Kidney (tissue), 14 donors: ENCODE data around the gene DLG5. TPM values are rescaled to one million over a fixed set of nuclear protein-coding genes. Genes with fewer than 3 reads are reported as not detected.

Experiments used
- DNase-seq, 5 donors: peaks; one replicate each; pipeline ENCODE4 v3.0.0-alpha.2; 2013 to 2020
- FAIRE-seq: peaks from 2 replicates; lab custom pipeline; 2012; peaks lifted over from hg19 to GRCh38; lab: Jason Lieb, UNC
- H3K27ac ChIP-seq, 2 donors: one replicate each; pipeline ENCODE4 v1.7.0; 2013; ENCODE audit warnings: low read depth in 2 of 2, low read length in 2 of 2, inconsistent platforms in 1 of 2
- H3K27me3 ChIP-seq: one replicate; pipeline ENCODE4 v1.7.1; 2013; ENCODE audit warnings: low read length, inconsistent platforms; ENCODE audit not compliant: control insufficient read depth, insufficient read depth
- H3K36me3 ChIP-seq, 3 donors: one replicate each; pipeline versions ENCODE4 v1.7.0 to v1.7.1; 2013; ENCODE audit warnings: low read length in 3 of 3, control low read depth in 1 of 3, inconsistent platforms in 1 of 3; ENCODE audit not compliant: insufficient read depth in 3 of 3, control insufficient read depth in 2 of 3
- H3K4me1 ChIP-seq, 3 donors: one replicate each; pipeline versions ENCODE4 v1.7.0 to v1.7.1; 2013; ENCODE audit warnings: low read length in 3 of 3, inconsistent platforms in 1 of 3, low read depth in 1 of 3; ENCODE audit not compliant: control insufficient read depth in 2 of 3, insufficient read depth in 2 of 3
- H3K4me3 ChIP-seq, 3 donors: one replicate each; pipeline versions ENCODE4 v1.7.0 to v1.8.1; 2013; ENCODE audit warnings: low read length in 3 of 3, control low read depth in 1 of 3, inconsistent platforms in 1 of 3
- H3K9ac ChIP-seq, 3 donors: one replicate each; pipeline versions ENCODE4 v1.7.0 to v1.7.1; 2013; ENCODE audit warnings: low read length in 3 of 3, control low read depth in 1 of 3, inconsistent platforms in 1 of 3
- H3K9me3 ChIP-seq, 3 donors: one replicate each; pipeline versions ENCODE4 v1.7.0 to v1.7.1; 2013; ENCODE audit warnings: low read length in 3 of 3, control low read depth in 1 of 3, inconsistent platforms in 1 of 3; ENCODE audit not compliant: control insufficient read depth in 2 of 3, insufficient read depth in 1 of 3
- CTCF ChIP-seq: IDR thresholded peaks from 3 replicates; pipeline ENCODE4 v1.5.1; 2012; ENCODE audit warnings: mild to moderate bottlenecking, moderate library complexity, borderline replicate concordance; ENCODE audit not compliant: insufficient read depth; ENCODE audit errors: extremely low read depth
- intact Hi-C: fragments of 100-400 bp; cut with DNase I; formaldehyde crosslinking; loops from one replicate; pipeline ENCODE4 v1.11.1; 2022
- polyA plus RNA-seq: library from polyadenylated mRNA; stranded (reverse); fragments of 350-450 nt; fragmentation: Illumina TruSeq; extraction: RNeasy Lipid Tissue Mini Kit (QIAGEN cat#74804); gene quantifications from one replicate; pipeline ENCODE4 v1.2.3, GENCODE V29; 2014; ENCODE audit warnings: low read depth, low replicate concordance; ENCODE audit not compliant: insufficient read depth
- total RNA-seq: library from RNA; stranded (reverse); fragmentation: NEBNext Ultra II Directional; extraction: Animal tissue kit (Norgen Biotek cat#: 25700); gene quantifications from one replicate; pipeline ENCODE4 v1.2.1, GENCODE V29; 2021
- donor health status: control.
- donor health status: control.
- donor health status: control.
- donor health status: control.
- donor health status: control.
- donor health status: DM: yes; HTN: yes; CAD: no.
- donor health status: Normal renal cell carcinoma (clear cell type).

DLG5 gene
- total and polyA plus RNA-seq, 2 donors from 2014 or later: 5.4 to 30.0 TPM

- FAIRE-seq (no peak), DNase-seq (peak in 4 of 5 donors; percentile 46 to 81 (median 59))
- Histone ChIP-seq H3K36me3 (no peaks in the 10 kb centered on the region), H3K27ac (no peak overlapping the region), H3K27me3 (no peaks in the 10 kb centered on the region), H3K4me3 (no peak overlapping the region), H3K9ac (no peak overlapping the region), H3K4me1 (no peaks in the 10 kb centered on the region), H3K9me3 (no peaks in the 10 kb centered on the region)
- intact Hi-C loops: no loop called here
- TF ChIP-seq CTCF: peak; percentile 46
Measured at GRCh38 chr10:77756319-77757232, 170.0 kb downstream of the DLG5 start.

GRCh38 chr10:77746047-77746707, 180.4 kb downstream of the DLG5 start:
- no peaks in the 10 kb centered on the region for H3K36me3 ChIP-seq
- intact Hi-C loops: no loop called here
- no peak for DNase-seq
- no peak overlapping the region for H3K27ac ChIP-seq
- H3K9me3 ChIP-seq: peaks cover 0 to 7% (median 0%) of the 10 kb centered on the region in 3 donors
- no peaks in the 10 kb centered on the region for H3K4me1 ChIP-seq
- H3K9ac ChIP-seq: no peak overlapping the region
- H3K4me3 ChIP-seq: no peak overlapping the region
- no peak for TF ChIP-seq CTCF
- no peaks in the 10 kb centered on the region for H3K27me3 ChIP-seq
- no peak for FAIRE-seq

DNA sequence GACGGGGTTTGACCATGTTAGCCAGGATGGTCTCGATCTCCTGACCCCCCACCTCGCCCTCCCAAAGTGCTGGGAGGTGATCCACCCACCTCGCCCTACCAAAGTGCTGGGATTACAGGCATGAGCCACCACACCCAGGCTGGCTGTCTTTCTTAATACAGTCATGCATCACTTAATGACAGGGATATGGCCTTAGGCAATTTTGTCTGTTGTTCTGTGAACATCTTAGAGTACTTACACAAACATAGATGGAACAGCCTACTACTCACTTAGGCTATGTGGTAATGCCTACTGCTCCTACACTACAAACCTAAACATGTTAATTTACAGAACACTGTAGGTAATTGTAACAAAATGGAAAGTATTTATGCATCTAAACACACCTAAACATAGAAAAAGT, 182.3 kb downstream of the DLG5 start:
- FAIRE-seq (no peak), DNase-seq (no peak)
- intact Hi-C loops: no loop called here
- Histone ChIP-seq H3K36me3 (no peaks in the 10 kb centered on the region), H3K27ac (no peak overlapping the region), H3K4me1 (no peaks in the 10 kb centered on the region), H3K9ac (no peak overlapping the region), H3K9me3 (peaks cover 0 to 7% (median 0%) of the 10 kb centered on the region in 3 donors), H3K4me3 (no peak overlapping the region), H3K27me3 (no peaks in the 10 kb centered on the region)
- no peak for TF ChIP-seq CTCF
